ENCODE measurements around the gene NOLC1. TPM values are rescaled to one million over a fixed set of nuclear protein-coding genes. Genes with fewer than 3 reads are reported as not detected.

Gene NOLC1
- total and polyA plus RNA-seq, 2 of the 13 experiments (the other 11 are each of a cell fraction or from before 2014, with no cell fraction given): 50.6 to 81.0 TPM

- TF ChIP-seq, protein P1, sequence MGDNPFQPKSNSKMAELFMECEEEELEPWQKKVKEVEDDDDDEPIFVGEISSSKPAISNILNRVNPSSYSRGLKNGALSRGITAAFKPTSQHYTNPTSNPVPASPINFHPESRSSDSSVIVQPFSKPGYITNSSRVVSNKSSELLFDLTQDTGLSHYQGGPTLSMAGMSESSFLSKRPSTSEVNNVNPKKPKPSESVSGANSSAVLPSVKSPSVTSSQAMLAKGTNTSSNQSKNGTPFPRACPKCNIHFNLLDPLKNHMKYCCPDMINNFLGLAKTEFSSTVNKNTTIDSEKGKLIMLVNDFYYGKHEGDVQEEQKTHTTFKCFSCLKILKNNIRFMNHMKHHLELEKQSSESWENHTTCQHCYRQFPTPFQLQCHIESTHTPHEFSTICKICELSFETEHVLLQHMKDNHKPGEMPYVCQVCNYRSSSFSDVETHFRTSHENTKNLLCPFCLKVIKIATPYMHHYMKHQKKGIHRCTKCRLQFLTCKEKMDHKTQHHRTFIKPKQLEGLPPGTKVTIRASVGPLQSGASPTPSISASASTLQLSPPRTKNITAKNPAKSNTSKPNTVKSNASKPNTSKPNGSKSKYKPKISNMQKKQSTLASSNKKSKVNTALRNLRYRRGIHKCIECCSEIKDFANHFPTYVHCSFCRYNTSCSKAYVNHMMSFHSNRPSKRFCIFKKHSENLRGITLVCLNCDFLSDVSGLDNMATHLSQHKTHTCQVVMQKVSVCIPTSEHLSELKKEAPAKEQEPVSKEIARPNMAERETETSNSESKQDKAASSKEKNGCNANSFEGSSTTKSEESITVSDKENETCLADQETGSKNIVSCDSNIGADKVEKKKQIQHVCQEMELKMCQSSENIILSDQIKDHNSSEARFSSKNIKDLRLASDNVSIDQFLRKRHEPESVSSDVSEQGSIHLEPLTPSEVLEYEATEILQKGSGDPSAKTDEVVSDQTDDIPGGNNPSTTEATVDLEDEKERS (CRISPR knock-in tag; IDR thresholded peaks at IDR 0.05): no peak
- no peak for TF ChIP-seq ELK4 (CRISPR knock-in tag; IDR thresholded peaks at IDR 0.05; ENCODE audit: borderline replicate concordance)
- no peak for TF ChIP-seq NFIB (CRISPR knock-in tag; IDR thresholded peaks at IDR 0.05; ENCODE audit: borderline replicate concordance)
- TF ChIP-seq KAT7 (CRISPR knock-in tag; IDR thresholded peaks at IDR 0.05; ENCODE audit: borderline replicate concordance): no peak
Observed at GRCh38 chr10:102102421-102102820, 49.8 kb upstream of the NOLC1 start (continued).

- no peak overlapping the region for H2AFZ ChIP-seq (ENCODE audit: low read length)
- CTCF ChIA-PET (ENCODE audit: low intra/inter-chr PET ratio, low total read pairs): no interaction called here
- TF ChIP-seq ZNF513 (CRISPR knock-in tag; conservative IDR thresholded peaks at IDR 0.05) (no peak), IRX3 (CRISPR knock-in tag; IDR thresholded peaks at IDR 0.05; ENCODE audit: borderline replicate concordance, low read depth) (no peak), PHF20 (CRISPR knock-in tag; IDR thresholded peaks at IDR 0.05) (no peak), ZBTB37 (CRISPR knock-in tag; IDR thresholded peaks at IDR 0.05) (no peak), EEA1 (CRISPR knock-in tag; IDR thresholded peaks at IDR 0.05; ENCODE audit: borderline replicate concordance) (no peak), CTCF (CRISPR knock-in tag; IDR thresholded peaks at IDR 0.05) (no peak), ZBTB25 (CRISPR knock-in tag; IDR thresholded peaks at IDR 0.05) (no peak), TBX2 (CRISPR knock-in tag; IDR thresholded peaks at IDR 0.05; ENCODE audit: borderline replicate concordance) (no peak), SMARCC2 (IDR thresholded peaks at IDR 0.05) (no peak)
Observed at GRCh38 chr10:102106998-102107397, 45.2 kb upstream of the NOLC1 start.

More at GRCh38 chr10:102106998-102107397, 45.2 kb upstream of the NOLC1 start:
- BruUV-seq (replicated peaks): no TSS peak
- intact Hi-C loops (cut with micrococcal nuclease; ENCODE audit: unreplicated experiment) (no loop called here), in situ Hi-C loops (cut with HindIII; ENCODE audit: extremely low pct_ligation_motif_present, low pct_unique_long_range_greater_than_20kb) (no loop called here)
- no peaks in the 10 kb centered on the region for H3K27me3 ChIP-seq (ENCODE audit: control insufficient read depth in 1 of 2, insufficient read depth in 2 of 2, low read length in 2 of 2)
- no peak overlapping the region for H3K9ac ChIP-seq (ENCODE audit: insufficient read depth, low read depth, low read length)
- H3K4me1 ChIP-seq (ENCODE audit: insufficient read depth, low read length): peaks cover under 1% of the 10 kb centered on the region
- no peak overlapping the region for H3K27ac ChIP-seq (ENCODE audit: extremely low read length, insufficient read depth, low read length)
- no peaks in the 10 kb centered on the region for H3K79me2 ChIP-seq (ENCODE audit: insufficient read depth, low read length)
- DNase-seq (ENCODE audit: low spot score) (no peak), FAIRE-seq (no peak), ATAC-seq (no peak)
- H4K20me1 ChIP-seq (ENCODE audit: insufficient read depth, low read length): peaks cover 4% of the 10 kb centered on the region; the same call in 1 of the 2 replicates
- POLR2A ChIA-PET: no interaction called here
- no peak overlapping the region for H3K4me2 ChIP-seq (ENCODE audit: low read depth, low read length)
- H3K4me3 ChIP-seq (replicated peaks in 1 of 3; ENCODE audit: insufficient read depth in 1 of 3, low read depth in 2 of 3, low read length in 3 of 3): no peak overlapping the region
- WGBS (ENCODE audit: low lambda C conversion rate): 95% methylated on average over 2 of the region's 2 CpGs
- H3K9me3 ChIP-seq (ENCODE audit: low read length): no peaks in the 10 kb centered on the region
- peaks cover 28 to 42% of the 10 kb centered on the region in 2 experiments for H3K36me3 ChIP-seq (replicated peaks in 1 of 2; ENCODE audit: control insufficient read depth in 1 of 2, insufficient read depth in 2 of 2, low read length in 2 of 2)

All from HepG2 (cell line).